GM19023 (cell line): ENCODE data around the gene DOCK1.

ENCODE experiments used
- ATAC-seq: cut with Tn5 transposase; IDR thresholded peaks from one replicate; pipeline ENCODE4 v1.9.1; 2021; ENCODE audit warnings: mild to moderate bottlenecking, moderate library complexity; ENCODE audit not compliant: unreplicated experiment

DOCK1 gene

GRCh38 chr10:127157506-127158200 is 252.4 kb downstream of the DOCK1 start:
- ATAC-seq, result no peak

DNA sequence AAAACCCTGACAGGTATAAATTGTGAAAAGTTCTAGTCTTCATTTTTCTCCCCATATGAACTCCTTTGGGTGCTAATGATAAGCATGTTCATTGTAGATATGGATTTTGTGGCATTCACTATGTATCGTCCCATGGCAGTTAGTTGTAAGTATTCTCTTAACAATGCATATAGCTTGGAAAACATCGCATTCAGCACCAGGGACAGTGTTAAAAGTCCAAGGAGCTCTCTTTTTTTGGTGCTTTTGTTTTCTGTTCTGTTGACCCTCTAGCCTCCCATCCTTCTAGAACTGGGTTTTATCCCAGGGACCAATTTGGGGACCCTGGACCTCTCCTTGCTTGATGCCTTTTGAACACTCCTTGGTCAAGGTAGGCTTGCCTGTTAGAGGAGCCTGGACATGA is 253.4 kb downstream of the DOCK1 start:
- ATAC-seq, result no peak

- ATAC-seq, result no peak
Observed at GRCh38 chr10:127159648-127160245, 254.5 kb downstream of the DOCK1 start.

- no peak for ATAC-seq
Observed at GRCh38 chr10:127161482-127161881, 256.3 kb downstream of the DOCK1 start.

- no peak for ATAC-seq
Observed at GRCh38 chr10:127162841-127163240, 257.6 kb downstream of the DOCK1 start.

DNA sequence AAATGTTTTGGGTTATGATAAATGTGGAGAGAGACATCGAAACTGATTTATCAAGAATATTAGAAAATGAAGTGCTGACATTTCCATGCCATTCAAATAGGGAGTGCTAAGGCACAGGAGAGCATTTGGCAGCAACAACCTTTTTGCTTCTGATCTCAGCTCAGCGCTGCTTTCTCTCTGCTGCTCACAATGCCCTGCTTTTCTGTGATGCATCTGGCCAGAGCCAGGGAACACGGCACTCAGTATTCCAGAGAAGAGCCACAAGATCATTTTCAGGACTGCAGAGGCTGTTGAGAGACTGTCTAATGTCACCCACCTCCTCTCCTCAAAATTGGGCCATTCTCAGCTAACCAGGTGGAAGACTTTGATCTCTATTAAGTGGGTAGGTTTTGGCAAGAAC is 263.0 kb downstream of the DOCK1 start:
- no peak for ATAC-seq

DNA sequence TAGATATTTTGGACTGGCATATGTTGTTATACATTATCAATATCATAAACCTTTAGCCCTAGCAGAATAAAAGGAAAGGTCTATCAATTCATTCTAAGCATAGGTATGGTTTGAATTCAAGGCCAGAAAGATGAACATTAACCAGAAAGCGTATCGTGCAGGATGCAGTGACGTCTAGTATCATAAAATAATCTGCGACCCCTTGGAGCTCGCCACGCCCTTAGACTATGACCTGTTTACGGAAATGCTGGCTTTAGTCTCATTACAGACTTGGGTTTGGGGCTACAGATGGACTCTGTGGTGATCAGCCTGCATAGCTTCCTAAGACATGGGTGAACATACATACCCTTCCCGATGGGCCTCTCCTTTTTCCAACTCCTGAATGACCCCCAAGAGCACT is 269.6 kb downstream of the DOCK1 start:
- ATAC-seq, result no peak

DNA sequence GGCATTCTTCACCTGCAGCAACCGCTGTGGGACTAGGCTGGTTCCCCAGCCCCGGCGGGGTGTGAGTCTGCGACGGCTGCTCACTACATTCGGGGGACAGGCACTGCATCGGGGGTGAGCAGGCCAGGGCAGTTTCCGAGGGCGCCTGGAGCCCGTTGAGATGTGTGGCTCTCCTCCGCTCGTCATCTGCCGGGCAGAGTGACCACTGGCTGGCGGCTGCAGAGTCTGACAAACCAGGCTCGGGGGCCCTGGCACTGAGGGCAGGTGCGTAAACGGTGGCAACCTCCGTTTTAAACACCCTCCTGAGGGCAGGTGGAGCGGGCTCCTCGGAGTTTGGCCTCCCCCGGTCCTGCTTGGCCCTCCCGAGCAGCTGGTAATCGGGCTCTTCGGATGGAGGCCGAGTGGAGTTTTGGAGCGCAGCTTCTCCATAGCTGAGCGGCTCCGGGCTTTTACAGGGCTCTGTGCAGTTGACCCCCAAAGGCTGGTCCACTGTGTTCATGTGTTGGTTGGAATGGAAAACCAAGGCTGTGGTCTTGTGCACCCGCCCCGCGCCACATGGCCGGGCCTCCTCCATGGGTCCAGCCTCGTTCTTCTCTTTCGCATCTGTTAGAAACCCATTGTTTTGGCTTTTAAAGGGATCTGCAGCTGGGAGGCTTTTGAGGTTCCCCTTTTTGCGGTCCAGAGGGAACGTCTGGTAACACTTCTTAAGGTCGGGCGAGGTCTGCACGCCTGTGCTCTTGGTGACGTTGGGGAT is 270.3 kb downstream of the DOCK1 start:
- no peak for ATAC-seq

- no peak for ATAC-seq
Observed at GRCh38 chr10:127176649-127177048, 271.4 kb downstream of the DOCK1 start.

GRCh38 chr10:127179612-127180250 is 274.5 kb downstream of the DOCK1 start:
- no peak for ATAC-seq

- ATAC-seq, result no peak
Observed at GRCh38 chr10:127182161-127182560, 276.9 kb downstream of the DOCK1 start.

DNA sequence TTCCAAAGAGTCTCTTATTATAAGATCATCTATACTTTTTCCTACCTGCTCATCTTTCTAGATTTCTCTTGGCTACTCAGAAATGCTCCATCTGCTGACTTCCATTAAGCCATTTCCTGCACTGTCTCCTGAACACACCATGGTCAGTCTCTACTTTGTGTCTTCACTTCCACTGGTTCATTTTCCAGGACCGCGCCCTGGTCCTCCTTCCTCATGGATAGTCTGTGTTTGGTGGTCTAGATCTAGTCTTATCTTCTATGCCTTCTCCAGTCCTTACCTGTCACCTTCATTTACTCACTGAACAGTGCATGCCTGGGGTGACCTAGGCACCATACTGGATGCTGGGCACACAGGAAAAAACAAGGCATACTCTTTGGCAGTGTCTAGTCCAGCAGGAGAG is 279.4 kb downstream of the DOCK1 start:
- no peak for ATAC-seq

DNA sequence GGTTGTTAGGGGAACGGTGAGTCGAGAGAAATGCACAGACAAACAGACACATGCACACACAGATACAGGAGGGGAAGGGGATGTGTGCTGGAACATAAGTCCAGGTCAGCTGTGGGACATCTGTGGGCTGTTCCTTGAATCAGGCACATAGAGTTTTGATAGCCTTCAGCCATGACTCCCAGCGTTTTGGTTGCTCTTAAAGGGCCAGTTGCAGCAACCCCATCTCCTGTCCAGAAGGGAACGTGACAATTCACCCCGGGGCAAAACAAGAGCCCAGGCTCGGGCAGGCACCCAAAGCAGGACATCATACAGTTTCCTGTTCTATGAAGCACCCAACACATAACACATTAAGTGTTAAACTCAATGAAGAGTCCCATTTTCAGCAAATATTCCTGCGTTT is 281.6 kb downstream of the DOCK1 start:
- no peak for ATAC-seq

DNA sequence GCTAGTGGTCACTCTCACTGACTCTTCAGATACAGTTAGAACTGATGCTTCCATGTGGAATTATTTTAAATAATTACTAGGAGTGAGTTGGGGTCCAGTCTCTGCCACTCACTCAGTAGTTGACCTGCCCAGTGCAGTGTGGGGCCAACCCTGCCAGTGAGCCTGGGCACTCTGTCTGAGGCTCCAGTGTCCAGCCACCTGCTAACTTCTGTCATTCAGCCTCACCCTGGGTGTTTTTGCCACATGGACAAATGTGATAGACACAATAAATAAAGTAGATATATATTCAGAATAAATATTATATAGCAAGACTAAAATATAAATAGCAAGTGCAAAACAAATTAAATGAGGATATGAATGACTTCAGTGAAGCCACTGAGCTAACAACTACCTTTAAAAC is 284.0 kb downstream of the DOCK1 start:
- ATAC-seq, result no peak

- no peak for ATAC-seq
Observed at GRCh38 chr10:127190427-127190826, 285.2 kb downstream of the DOCK1 start.

DNA sequence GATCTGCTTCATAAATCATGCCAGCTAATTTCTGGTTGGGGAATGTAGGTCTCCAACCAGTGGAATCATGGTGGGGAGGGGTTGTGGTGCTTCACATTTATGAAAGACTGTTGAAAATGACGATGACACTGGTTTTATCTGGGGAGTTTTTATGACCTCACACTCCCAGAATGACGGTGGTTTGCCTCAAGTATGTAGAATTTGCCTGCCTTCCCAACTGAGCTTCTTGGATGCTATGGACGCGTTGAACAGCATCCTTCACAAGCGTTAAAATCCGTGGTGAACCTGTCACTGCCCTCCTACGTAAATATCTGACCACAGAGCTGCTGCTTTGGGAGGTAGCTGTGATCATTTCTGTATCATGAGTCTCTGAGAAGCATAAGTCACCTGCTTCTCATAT is 287.9 kb downstream of the DOCK1 start:
- ATAC-seq, result no peak

- no peak for ATAC-seq
Observed at GRCh38 chr10:127194111-127194510, 288.9 kb downstream of the DOCK1 start.

DNA sequence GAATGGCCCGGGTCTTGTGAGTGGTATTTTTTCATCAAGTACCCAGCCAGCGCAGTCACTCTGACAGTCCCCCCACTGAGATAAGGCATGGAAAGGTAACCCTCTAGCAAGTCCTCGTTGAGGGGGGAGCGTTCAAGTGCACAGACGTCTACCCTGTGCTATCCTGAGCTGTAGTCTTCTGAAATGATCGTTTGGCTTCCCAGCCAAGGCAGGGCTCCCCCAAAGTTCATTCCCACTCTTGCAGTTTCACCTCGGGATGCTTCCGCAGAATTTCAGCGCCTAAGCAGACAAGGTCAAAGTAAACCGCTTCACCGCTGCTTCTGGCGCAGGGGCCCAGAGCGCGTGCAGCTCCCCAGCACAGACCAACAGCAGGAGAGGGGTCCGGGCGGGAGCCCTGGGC is 289.4 kb downstream of the DOCK1 start:
- ATAC-seq, result no peak

DNA sequence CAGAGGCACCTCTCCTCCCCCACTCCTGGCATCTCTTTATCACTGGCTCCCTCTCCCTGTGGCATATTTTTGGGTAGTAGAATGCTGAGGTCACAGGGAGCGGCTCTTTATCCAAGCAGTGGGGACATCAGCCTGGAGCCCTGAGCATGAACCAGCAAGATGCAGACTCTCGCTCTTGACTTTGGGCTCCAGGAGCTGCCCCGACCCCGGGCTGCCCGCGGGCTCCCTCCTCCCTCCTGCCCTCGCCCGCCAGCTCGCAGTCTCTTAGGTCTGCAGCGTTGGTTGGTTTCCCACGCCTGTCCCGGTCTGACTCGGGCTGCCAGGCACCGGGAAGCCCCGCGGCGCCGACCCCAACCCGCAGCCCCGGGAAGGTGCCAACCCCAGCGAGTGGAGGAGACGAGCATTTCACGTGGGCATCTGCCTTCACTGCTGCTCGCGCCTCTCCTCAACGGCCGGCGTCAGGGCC is 289.8 kb downstream of the DOCK1 start:
- ATAC-seq, result no peak

DNA sequence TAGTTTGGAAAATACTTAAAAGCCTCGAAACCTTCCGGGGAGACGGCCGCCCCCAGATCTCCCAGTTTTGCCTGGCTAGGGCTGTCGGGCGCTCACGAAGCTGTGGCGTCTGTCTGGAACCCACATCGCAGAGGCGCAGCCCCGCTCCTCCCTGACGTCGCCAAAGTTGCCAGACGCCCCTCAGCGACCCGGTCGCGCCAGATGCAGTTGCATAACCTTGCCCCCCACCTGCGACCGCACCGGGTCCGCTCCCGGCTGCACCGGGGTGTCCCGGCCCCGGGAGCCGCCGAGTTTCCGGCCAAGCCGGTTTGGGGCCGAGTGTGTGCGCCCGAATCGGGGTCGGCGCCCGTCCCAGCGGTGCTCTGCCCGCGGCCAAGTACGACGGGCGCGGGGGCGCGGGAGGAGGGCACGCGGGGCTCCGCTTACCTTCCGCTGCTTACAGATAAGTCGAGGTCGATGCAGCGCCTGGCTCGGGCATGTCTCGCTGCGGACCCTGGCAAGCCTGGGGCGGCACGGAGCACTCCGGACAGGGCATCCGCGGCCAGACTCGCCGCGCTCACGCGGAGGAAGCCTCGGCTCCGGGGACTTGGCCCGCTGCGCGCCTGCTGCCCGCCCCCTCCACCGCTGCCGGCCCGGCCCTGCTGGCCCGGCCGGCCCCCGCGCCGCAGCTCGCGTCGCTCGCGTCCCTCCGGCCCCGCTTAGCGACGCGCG is 290.5 kb downstream of the DOCK1 start:
- no peak for ATAC-seq
